ENCODE data around the gene RSRC1.

DNA sequence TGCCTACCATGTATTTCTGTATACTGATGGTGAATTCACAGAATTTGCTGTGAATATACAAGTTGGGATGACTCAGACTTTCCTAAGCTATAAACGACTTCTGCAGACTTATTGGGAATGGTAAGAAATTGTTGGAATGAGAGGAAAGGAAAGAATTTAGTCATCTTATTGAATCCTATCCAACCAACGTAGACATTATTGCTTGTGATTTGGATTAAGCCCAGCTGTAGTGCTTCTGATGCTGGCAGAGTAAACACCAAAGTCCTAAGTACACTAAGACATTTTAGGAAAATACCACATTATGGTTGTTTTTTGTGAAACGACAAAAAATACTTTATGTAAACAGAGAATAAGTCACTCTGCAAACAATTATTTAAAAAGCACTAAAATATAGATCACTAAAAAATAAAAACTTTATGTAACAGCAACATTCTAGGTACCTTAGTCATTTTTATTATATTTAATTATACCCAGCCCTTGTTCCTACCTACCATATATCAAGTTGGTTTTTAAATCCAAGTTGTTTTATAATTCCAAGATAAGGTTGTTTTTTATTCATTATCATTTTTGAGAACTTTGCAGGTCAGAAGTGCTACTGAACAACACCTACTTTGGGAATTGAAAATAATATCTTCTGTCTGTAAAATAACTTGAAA lies 361.9 kb downstream of the RSRC1 start:
- TF ChIP-seq, protein P1, sequence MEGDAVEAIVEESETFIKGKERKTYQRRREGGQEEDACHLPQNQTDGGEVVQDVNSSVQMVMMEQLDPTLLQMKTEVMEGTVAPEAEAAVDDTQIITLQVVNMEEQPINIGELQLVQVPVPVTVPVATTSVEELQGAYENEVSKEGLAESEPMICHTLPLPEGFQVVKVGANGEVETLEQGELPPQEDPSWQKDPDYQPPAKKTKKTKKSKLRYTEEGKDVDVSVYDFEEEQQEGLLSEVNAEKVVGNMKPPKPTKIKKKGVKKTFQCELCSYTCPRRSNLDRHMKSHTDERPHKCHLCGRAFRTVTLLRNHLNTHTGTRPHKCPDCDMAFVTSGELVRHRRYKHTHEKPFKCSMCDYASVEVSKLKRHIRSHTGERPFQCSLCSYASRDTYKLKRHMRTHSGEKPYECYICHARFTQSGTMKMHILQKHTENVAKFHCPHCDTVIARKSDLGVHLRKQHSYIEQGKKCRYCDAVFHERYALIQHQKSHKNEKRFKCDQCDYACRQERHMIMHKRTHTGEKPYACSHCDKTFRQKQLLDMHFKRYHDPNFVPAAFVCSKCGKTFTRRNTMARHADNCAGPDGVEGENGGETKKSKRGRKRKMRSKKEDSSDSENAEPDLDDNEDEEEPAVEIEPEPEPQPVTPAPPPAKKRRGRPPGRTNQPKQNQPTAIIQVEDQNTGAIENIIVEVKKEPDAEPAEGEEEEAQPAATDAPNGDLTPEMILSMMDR (IDR thresholded peaks at IDR 0.05), result no peak
- TF ChIP-seq POLR2A (IDR thresholded peaks at IDR 0.05), result no peak
